ENCODE measurements around the gene WDR37. TPM values are rescaled to one million over a fixed set of nuclear protein-coding genes. Genes with fewer than 3 reads are reported as not detected.

WDR37 gene
- total and polyA plus RNA-seq, 9 of the 15 experiments (the other 6 are each of a cell fraction or from before 2014, with no cell fraction given): 2.3 to 11.6 (median 6.7) TPM

- peaks cover 6 to 8% of the 10 kb centered on the region in 2 experiments; a peak in 3 of 5 replicates for H3K4me1 ChIP-seq (replicated peaks in 1 of 2; ENCODE audit: control insufficient read depth in 2 of 2, insufficient read depth in 2 of 2, low read length in 2 of 2)
- no peak overlapping the region for H3K9ac ChIP-seq (ENCODE audit: insufficient read depth in 1 of 2, low read depth in 2 of 2, low read length in 2 of 2)
- CTCF ChIA-PET (ENCODE audit: low intra/inter-chr PET ratio): no interaction called here
- ATAC-seq (no peak; the same call in 1 of the 3 replicates), DNase-seq (ENCODE audit: extremely low read depth in 1 of 4, low spot score in 3 of 4) (no peak), FAIRE-seq (no peak)
- H3K9me1 ChIP-seq (ENCODE audit: control insufficient read depth, insufficient read depth, low read length): no peaks in the 10 kb centered on the region
- H3K79me2 ChIP-seq (ENCODE audit: control insufficient read depth, insufficient read depth, low read length): no peaks in the 10 kb centered on the region
- H3K36me3 ChIP-seq (ENCODE audit: control insufficient read depth, insufficient read depth, low read length): peaks cover 12% of the 10 kb centered on the region; the same call in 2 of the 3 replicates
- in situ Hi-C loops (cut with MboI) (no loop called here), intact Hi-C loops (cut with micrococcal nuclease) (no loop called here)
- H3K4me3 ChIP-seq: no peak overlapping the region
- BruUV-seq (replicated peaks): no TSS peak
- POLR2A ChIA-PET: interaction anchor here (1.7 kb wide), 1 partner anchor 13 kb away, joined by 8 read pairs; no protein-coding TSS in a partner anchor
- no peaks in the 10 kb centered on the region for H3K27me3 ChIP-seq (ENCODE audit: control insufficient read depth in 2 of 2, insufficient read depth in 2 of 2, low read length in 2 of 2)
- H4K20me1 ChIP-seq (replicated peaks; ENCODE audit: control insufficient read depth, insufficient read depth, low read length): no peaks in the 10 kb centered on the region
- no peak overlapping the region for H3K4me2 ChIP-seq (ENCODE audit: insufficient read depth, low read length)
- H2AFZ ChIP-seq (ENCODE audit: low read depth, low read length): no peak overlapping the region
- 76% methylated on average over 11 of the region's 12 CpGs for WGBS (ENCODE audit: insufficient coverage, low coverage, missing lambda C conversion rate)
- no peak overlapping the region for H3K27ac ChIP-seq (ENCODE audit: extremely low read depth, low read depth, low read length)
- H3K9me3 ChIP-seq (replicated peaks; ENCODE audit: control insufficient read depth, insufficient read depth, low read depth, low read length): no peaks in the 10 kb centered on the region
- TF ChIP-seq GATAD2A (IDR thresholded peaks at IDR 0.05) (no peak), PRPF4 (IDR thresholded peaks at IDR 0.05; ENCODE audit: insufficient read depth, low read depth, low read length, poor library complexity, severe bottlenecking) (no peak), MEF2D (tag; conservative IDR thresholded peaks at IDR 0.05; ENCODE audit: low read depth) (no peak), TFE3 (CRISPR knock-in tag; IDR thresholded peaks at IDR 0.05) (no peak), HMGN3 (IDR thresholded peaks at IDR 0.05; ENCODE audit: borderline replicate concordance, extremely low read depth, insufficient read length, low read depth, low read length) (no peak), XRCC4 (IDR thresholded peaks at IDR 0.05; ENCODE audit: extremely low read depth, insufficient read depth, insufficient read length) (no peak)
- TF ChIP-seq, protein P1, sequence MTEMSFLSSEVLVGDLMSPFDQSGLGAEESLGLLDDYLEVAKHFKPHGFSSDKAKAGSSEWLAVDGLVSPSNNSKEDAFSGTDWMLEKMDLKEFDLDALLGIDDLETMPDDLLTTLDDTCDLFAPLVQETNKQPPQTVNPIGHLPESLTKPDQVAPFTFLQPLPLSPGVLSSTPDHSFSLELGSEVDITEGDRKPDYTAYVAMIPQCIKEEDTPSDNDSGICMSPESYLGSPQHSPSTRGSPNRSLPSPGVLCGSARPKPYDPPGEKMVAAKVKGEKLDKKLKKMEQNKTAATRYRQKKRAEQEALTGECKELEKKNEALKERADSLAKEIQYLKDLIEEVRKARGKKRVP (CRISPR knock-in tag; IDR thresholded peaks at IDR 0.05): no peak
- TF ChIP-seq, protein P2, sequence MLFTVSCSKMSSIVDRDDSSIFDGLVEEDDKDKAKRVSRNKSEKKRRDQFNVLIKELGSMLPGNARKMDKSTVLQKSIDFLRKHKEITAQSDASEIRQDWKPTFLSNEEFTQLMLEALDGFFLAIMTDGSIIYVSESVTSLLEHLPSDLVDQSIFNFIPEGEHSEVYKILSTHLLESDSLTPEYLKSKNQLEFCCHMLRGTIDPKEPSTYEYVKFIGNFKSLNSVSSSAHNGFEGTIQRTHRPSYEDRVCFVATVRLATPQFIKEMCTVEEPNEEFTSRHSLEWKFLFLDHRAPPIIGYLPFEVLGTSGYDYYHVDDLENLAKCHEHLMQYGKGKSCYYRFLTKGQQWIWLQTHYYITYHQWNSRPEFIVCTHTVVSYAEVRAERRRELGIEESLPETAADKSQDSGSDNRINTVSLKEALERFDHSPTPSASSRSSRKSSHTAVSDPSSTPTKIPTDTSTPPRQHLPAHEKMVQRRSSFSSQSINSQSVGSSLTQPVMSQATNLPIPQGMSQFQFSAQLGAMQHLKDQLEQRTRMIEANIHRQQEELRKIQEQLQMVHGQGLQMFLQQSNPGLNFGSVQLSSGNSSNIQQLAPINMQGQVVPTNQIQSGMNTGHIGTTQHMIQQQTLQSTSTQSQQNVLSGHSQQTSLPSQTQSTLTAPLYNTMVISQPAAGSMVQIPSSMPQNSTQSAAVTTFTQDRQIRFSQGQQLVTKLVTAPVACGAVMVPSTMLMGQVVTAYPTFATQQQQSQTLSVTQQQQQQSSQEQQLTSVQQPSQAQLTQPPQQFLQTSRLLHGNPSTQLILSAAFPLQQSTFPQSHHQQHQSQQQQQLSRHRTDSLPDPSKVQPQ (CRISPR knock-in tag; IDR thresholded peaks at IDR 0.05; ENCODE audit: borderline replicate concordance): no peak
These were observed 32.1 kb upstream of the WDR37 start for GRCh38 chr10:1024103-1024502.

Data from K562 (cell line).